Heart right ventricle (tissue), 16 donors: ENCODE data around the gene HOXC12. TPM values are rescaled to one million over a fixed set of nuclear protein-coding genes. Genes with fewer than 3 reads are reported as not detected.

Experiments
- ATAC-seq, 8 donors: fragments of 200-7000 bp; cut with Tn5 transposase; one replicate each; pipeline ENCODE4 v1.9.1; 2020; ENCODE audit warnings: mild to moderate bottlenecking in 8 of 8, moderate library complexity in 8 of 8, moderate number of reproducible peaks in 1 of 8
- DNase-seq, 2 donors: peaks; one replicate each; pipeline ENCODE4 v3.0.0-alpha.2; 2020
- H3K27ac ChIP-seq, 10 donors: fragments of 200-600 bp; sonication (generic) in 2 of 10; one replicate each; pipeline versions ENCODE4 v1.5.0 to v1.8.0; 2020 to 2022; ENCODE audit warnings: mild to moderate bottlenecking in 3 of 10
- H3K27me3 ChIP-seq, 7 donors: fragments of 200-600 bp; one replicate each; pipeline ENCODE4 v1.8.0; 2021 to 2022; ENCODE audit warnings: mild to moderate bottlenecking in 2 of 7
- H3K36me3 ChIP-seq, 9 donors: fragments of 200-600 bp; sonication (generic) in 1 of 9; one replicate each; pipeline versions ENCODE4 v1.5.0 to v1.8.0; 2020 to 2022; ENCODE audit warnings: mild to moderate bottlenecking in 2 of 9
- H3K4me1 ChIP-seq, 9 donors: fragments of 200-600 bp; sonication (generic) in 1 of 9; one replicate each; pipeline versions ENCODE4 v1.5.0 to v1.8.0; 2020 to 2022; ENCODE audit warnings: mild to moderate bottlenecking in 4 of 9
- H3K4me3 ChIP-seq, 10 donors: fragments of 200-600 bp; sonication (generic) in 2 of 10; one replicate each; pipeline versions ENCODE4 v1.5.0 to v1.8.0; 2020 to 2022; ENCODE audit warnings: mild to moderate bottlenecking in 7 of 10, moderate library complexity in 2 of 10
- H3K9me3 ChIP-seq, 11 donors: fragments of 200-600 bp in 10 of 11; sonication (generic) in 2 of 11; one replicate each; pipeline versions ENCODE4 v1.5.0 to v1.8.0; 2013 to 2022; ENCODE audit warnings: mild to moderate bottlenecking in 2 of 11, control low read depth in 1 of 11, moderate library complexity in 1 of 11
- WGBS, 2 donors: extraction: QIAGEN DNeasy Blood & Tissue Kit; methylation state at CpG; one replicate each; pipeline ENCODE4 v1.1.7; 2013; ENCODE audit warnings: inconsistent platforms in 1 of 2; 5-methylcytosine and 5-hydroxymethylcytosine counted together
- intact Hi-C, 10 donors: fragments of 100-400 bp; cut with DNase I; formaldehyde crosslinking; loops; one replicate each; pipeline versions ENCODE4 v1.11.1 to v1.14.2; 2022
- polyA plus RNA-seq, 2 donors: library from polyadenylated mRNA; stranded (reverse); fragments of 200-250 nt; gene quantifications; one replicate each; pipeline ENCODE4 v1.2.3, GENCODE V29; 2013
- total RNA-seq, 10 donors: library from RNA; stranded (reverse); fragmentation: NEBNext Ultra II Directional in 3 of 10; extraction: Animal tissue kit (Norgen Biotek cat#: 25700) in 3 of 10; gene quantifications; one replicate each; pipeline versions ENCODE4 v1.2.1 to v1.2.4, GENCODE V29; 2021 to 2023
- TF ChIP-seq, protein P1 (sequence below), 9 donors: fragments of 200-600 bp; sonication (generic) in 2 of 9; IDR thresholded peaks; one replicate each; pipeline versions ENCODE4 v1.5.0 to v1.8.0; 2021 to 2022; ENCODE audit warnings: antibody characterized with exemption in 9 of 9, mild to moderate bottlenecking in 5 of 9, moderate library complexity in 1 of 9
- donor health status: Arrhythmogenic right ventricular cardiomyopathy.
- donor health status: ischemic (EF 13 %, LVEDD 7.1; RV severe dilation, severe dysfunction).
- donor health status: healthy with polysubstance abuse.
- donor health status: DM: no; HTN: yes; CAD: no.
- donor health status: DM: no; HTN: no; CAD: no.
- donor health status: ischemic (EF 25% LVEDD 6.9; RV normal size, moderate dysfunction).
- donor health status: ischemic (EF 25% LVEDD 5.7; RV mildly dilated, moderate dysfunction).
- donor health status: healthy.
- donor health status: DM: yes; HTN: yes; CAD: no.
- donor health status: Ischemic cardiomyopathy.
- donor health status: ischemic (EF 35%, LVEDD 5.7; RV mildly dilated, moderate dysfunction).
- donor health status: nonischemic (EF 11% LVEDD 7.7; RV severe dilation, severe dysfunction).
- donor health status: DM: yes; HTN: yes; CAD: no.
- donor health status: PGD.
- donor health status: ischemic (EF 29% LVEDD 5.4; RV normal size, mild dysfunction).
- donor health status: nonischemic (EF 23%, LVEDD 6.1; RV moderate dilation, normal function).

HOXC12 gene
- total and polyA plus RNA-seq, 12 donors = not detected

DNA sequence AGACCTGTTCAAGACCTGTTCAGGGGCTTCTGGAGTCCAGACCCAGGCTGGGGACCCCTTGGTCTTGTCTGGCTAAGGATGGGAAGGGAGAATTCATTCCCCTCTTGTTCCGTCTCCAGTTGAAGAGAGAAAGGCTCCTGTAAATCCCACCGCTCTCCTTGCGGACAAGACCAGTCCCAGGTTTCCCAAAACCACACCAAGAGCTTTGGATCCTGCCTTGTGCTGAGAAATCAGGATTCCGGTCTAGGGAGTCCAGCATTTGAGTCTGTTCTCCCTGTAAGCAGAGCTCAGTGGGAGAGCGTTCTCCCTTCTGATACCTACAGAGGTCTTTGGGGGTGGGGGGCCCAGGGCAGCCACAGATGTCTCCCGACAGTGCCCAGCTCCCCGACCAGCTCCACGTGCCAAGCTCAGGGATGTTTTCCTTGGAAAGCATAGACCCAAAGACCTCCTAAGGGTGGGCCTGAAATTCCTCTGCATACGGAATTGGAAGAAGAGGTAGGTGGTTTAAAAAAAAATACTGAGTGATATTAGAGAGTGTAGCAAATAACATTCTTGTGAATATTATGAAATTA, 14.2 kb upstream of the HOXC12 start:
- Histone ChIP-seq H3K4me3 (no peak overlapping the region), H3K9me3 (no peaks in the 10 kb centered on the region), H3K4me1 (peaks cover 0 to 13% (median 5%) of the 10 kb centered on the region in 9 donors), H3K27ac (no peak overlapping the region), H3K27me3 (peaks cover 47 to 100% (median 100%) of the 10 kb centered on the region in 7 donors), H3K36me3 (no peaks in the 10 kb centered on the region)
- intact Hi-C loops = no loop called here
- 6 to 7% methylated on average over 9 of the region's 9 CpGs for WGBS, 2 donors
- ATAC-seq (no peak), DNase-seq (no peak)
- TF ChIP-seq, protein P1, sequence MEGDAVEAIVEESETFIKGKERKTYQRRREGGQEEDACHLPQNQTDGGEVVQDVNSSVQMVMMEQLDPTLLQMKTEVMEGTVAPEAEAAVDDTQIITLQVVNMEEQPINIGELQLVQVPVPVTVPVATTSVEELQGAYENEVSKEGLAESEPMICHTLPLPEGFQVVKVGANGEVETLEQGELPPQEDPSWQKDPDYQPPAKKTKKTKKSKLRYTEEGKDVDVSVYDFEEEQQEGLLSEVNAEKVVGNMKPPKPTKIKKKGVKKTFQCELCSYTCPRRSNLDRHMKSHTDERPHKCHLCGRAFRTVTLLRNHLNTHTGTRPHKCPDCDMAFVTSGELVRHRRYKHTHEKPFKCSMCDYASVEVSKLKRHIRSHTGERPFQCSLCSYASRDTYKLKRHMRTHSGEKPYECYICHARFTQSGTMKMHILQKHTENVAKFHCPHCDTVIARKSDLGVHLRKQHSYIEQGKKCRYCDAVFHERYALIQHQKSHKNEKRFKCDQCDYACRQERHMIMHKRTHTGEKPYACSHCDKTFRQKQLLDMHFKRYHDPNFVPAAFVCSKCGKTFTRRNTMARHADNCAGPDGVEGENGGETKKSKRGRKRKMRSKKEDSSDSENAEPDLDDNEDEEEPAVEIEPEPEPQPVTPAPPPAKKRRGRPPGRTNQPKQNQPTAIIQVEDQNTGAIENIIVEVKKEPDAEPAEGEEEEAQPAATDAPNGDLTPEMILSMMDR (IDR thresholded peaks at IDR 0.05) = no peak

DNA sequence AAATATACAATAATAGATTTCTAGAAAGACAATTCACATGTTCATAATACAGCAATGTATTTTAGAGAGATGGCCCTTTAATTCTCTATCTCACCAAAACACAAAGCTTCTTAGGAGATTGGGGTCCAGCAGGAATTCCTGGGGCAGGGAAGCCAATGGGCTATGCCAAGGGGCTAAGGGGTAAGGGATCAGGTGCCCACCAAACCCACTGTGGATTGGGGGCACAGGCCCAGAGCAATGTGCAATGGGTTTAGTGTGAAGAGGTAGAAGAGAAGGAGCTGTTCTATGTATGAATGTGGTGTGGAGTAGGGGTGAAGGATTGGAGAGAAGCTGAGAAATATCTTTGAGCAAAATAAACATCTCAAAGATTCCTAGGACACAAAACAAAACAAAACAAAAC, 13.5 kb upstream of the HOXC12 start:
- intact Hi-C loops = no loop called here
- no peaks in the 10 kb centered on the region for H3K36me3 ChIP-seq
- TF ChIP-seq, protein P1 (IDR thresholded peaks at IDR 0.05) = no peak
- no peak overlapping the region for H3K4me3 ChIP-seq
- no peaks in the 10 kb centered on the region for H3K9me3 ChIP-seq
- DNase-seq (no peak), ATAC-seq (no peak)
- H3K4me1 ChIP-seq = peaks cover 0 to 9% (median 4%) of the 10 kb centered on the region in 9 donors
- peaks cover 52 to 100% (median 100%) of the 10 kb centered on the region in 7 donors for H3K27me3 ChIP-seq
- H3K27ac ChIP-seq = no peak overlapping the region

DNA sequence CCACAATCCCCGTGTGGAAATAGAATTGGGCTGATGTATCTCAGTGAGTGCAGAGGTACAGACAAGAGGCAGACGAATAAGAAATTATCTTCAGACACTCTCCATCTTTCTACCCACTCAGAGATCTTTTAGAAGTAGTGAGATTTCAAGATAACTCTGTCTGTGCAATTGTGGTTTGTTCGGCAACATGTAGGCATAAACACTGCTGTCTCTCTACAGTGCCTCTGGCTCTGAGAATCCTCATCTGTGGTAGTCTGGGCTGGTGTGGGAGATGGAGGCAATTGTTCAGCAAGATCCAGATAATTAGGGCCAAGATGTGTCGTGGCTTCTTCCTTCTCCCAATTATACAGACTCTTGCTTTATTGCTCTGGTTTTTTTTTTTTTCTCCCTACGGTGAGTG, 13.0 kb upstream of the HOXC12 start:
- DNase-seq = no peak
- H3K27ac ChIP-seq = no peak overlapping the region
- ATAC-seq = no peak
- H3K27me3 ChIP-seq = peaks cover 58 to 100% (median 100%) of the 10 kb centered on the region in 7 donors
- H3K9me3 ChIP-seq = no peaks in the 10 kb centered on the region
- TF ChIP-seq, protein P1 (IDR thresholded peaks at IDR 0.05) = no peak
- H3K36me3 ChIP-seq = no peaks in the 10 kb centered on the region
- peaks cover 0 to 9% (median 4%) of the 10 kb centered on the region in 9 donors for H3K4me1 ChIP-seq
- intact Hi-C loops = no loop called here
- 17 to 19% methylated on average over 5 of the region's 5 CpGs for WGBS, 2 donors
- H3K4me3 ChIP-seq = no peak overlapping the region

DNA sequence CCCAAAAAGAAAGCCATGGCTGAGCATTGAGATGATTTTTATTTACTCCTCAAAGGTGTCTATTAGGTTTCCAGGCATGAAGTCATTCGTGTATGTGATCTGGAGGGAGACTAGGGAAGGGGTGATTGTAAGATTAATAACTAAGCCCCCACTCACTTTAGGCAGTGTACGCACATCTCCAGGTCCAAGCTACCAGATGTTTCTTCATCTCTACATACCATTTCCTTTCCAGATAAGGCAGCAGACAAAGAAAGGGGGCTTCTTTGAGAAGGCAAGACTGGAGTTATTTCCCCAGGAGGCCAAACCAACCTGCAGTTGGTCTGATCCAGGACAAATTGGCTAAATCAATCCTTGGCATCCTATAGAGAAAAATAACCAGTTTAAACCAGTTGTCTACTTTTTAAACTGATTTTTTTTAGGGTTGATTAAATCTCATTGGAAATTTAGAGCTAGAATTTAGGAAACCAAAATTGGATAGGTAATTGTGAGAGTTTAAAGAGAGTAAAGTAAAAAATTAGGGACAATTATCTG, 12.2 kb upstream of the HOXC12 start:
- no peaks in the 10 kb centered on the region for H3K9me3 ChIP-seq
- DNase-seq (no peak), ATAC-seq (no peak)
- no peak overlapping the region for H3K27ac ChIP-seq
- H3K36me3 ChIP-seq = no peaks in the 10 kb centered on the region
- H3K4me3 ChIP-seq = no peak overlapping the region
- TF ChIP-seq, protein P1 (IDR thresholded peaks at IDR 0.05) = no peak
- 5 to 16% methylated on average over 2 of the region's 2 CpGs for WGBS, 2 donors
- intact Hi-C loops = no loop called here
- peaks cover 0 to 9% (median 4%) of the 10 kb centered on the region in 9 donors for H3K4me1 ChIP-seq
- peaks cover 66 to 100% (median 100%) of the 10 kb centered on the region in 7 donors for H3K27me3 ChIP-seq
